Measurements from ENCODE around the gene L3MBTL3.
"Not testable (repeated sequence)": the region's sequence is repeated elsewhere in the genome, so short reads cannot be mapped to it uniquely, and the experiment has no call there.

Gene L3MBTL3

GRCh38 chr6:130115036-130115435 lies 96.7 kb downstream of the L3MBTL3 start:
- Histone ChIP-seq H2BK15ac (ENCODE audit: low read length) (no peak overlapping the region), H4K8ac (ENCODE audit: low read depth, low read length) (no peak overlapping the region), H3K79me1 (ENCODE audit: low read depth, low read length) (no peaks in the 10 kb centered on the region), H3K4me3 (ENCODE audit: low read length in 2 of 2) (no peak overlapping the region), H2BK120ac (ENCODE audit: low read depth, low read length) (no peak overlapping the region), H2BK5ac (ENCODE audit: low read length) (no peak overlapping the region), H3K27ac (replicated peaks; ENCODE audit: low read length) (no peak overlapping the region), H3K18ac (ENCODE audit: low read length) (no peak overlapping the region), H3K14ac (ENCODE audit: low read length) (no peak overlapping the region), H3K4me1 (ENCODE audit: control insufficient read depth in 2 of 2, insufficient read depth in 1 of 2, low read depth in 1 of 2, low read length in 2 of 2) (peaks cover 0 to 8% of the 10 kb centered on the region in 2 donors), H3K36me3 (replicated peaks in 1 of 2; ENCODE audit: control insufficient read depth in 2 of 2, insufficient read depth in 2 of 2, low read length in 2 of 2) (no peaks in the 10 kb centered on the region), H3K4me2 (ENCODE audit: insufficient read depth, low read length, poor library complexity, severe bottlenecking) (no peak overlapping the region), H2AFZ (ENCODE audit: low read length) (no peak overlapping the region), H3K4ac (ENCODE audit: low read length) (no peak overlapping the region), H2AK5ac (ENCODE audit: low read depth, low read length) (no peak overlapping the region), H4K91ac (ENCODE audit: low read depth, low read length, poor library complexity) (no peak overlapping the region), H3K9me3 (replicated peaks in 1 of 2; ENCODE audit: control insufficient read depth in 2 of 2, insufficient read depth in 1 of 2, low read depth in 1 of 2, low read length in 2 of 2) (no peaks in the 10 kb centered on the region), H3K23ac (ENCODE audit: low read depth, low read length, poor library complexity) (no peak overlapping the region), H3K9ac (ENCODE audit: low read depth, low read length, poor library complexity) (no peak overlapping the region), H3K27me3 (ENCODE audit: control insufficient read depth in 3 of 3, insufficient read depth in 3 of 3, low read depth in 1 of 3, low read length in 3 of 3) (no peaks in the 10 kb centered on the region), H2BK12ac (ENCODE audit: low read length) (no peak overlapping the region)
- DNase-seq (ENCODE audit: low spot score), result no peak
- no CpG with 5 or more reads among the region's 6 CpGs for WGBS, 2 donors (ENCODE audit: extremely low coverage in 2 of 2, insufficient read length in 2 of 2, insufficient replicate concordance in 1 of 2)

GRCh38 chr6:130116273-130116672 lies 97.9 kb downstream of the L3MBTL3 start:
- H3K18ac ChIP-seq (ENCODE audit: low read length), result no peak overlapping the region
- no peak overlapping the region for H3K23ac ChIP-seq (ENCODE audit: low read depth, low read length, poor library complexity)
- no peak overlapping the region for H2BK5ac ChIP-seq (ENCODE audit: low read length)
- H3K9ac ChIP-seq (ENCODE audit: low read depth, low read length, poor library complexity), result no peak overlapping the region
- H3K9me3 ChIP-seq (replicated peaks in 1 of 2; ENCODE audit: control insufficient read depth in 2 of 2, insufficient read depth in 1 of 2, low read depth in 1 of 2, low read length in 2 of 2), result no peaks in the 10 kb centered on the region
- peaks cover 0 to 8% of the 10 kb centered on the region in 2 donors for H3K4me1 ChIP-seq (ENCODE audit: control insufficient read depth in 2 of 2, insufficient read depth in 1 of 2, low read depth in 1 of 2, low read length in 2 of 2)
- H2AFZ ChIP-seq (ENCODE audit: low read length), result no peak overlapping the region
- WGBS, 2 donors (ENCODE audit: extremely low coverage in 2 of 2, insufficient read length in 2 of 2, insufficient replicate concordance in 1 of 2), result no CpG with 5 or more reads among the region's 4 CpGs
- H3K4me3 ChIP-seq (ENCODE audit: low read length in 2 of 2), result no peak overlapping the region
- H3K36me3 ChIP-seq (replicated peaks in 1 of 2; ENCODE audit: control insufficient read depth in 2 of 2, insufficient read depth in 2 of 2, low read length in 2 of 2), result no peaks in the 10 kb centered on the region
- no peak overlapping the region for H3K4me2 ChIP-seq (ENCODE audit: insufficient read depth, low read length, poor library complexity, severe bottlenecking)
- no peak for DNase-seq (ENCODE audit: low spot score)
- H3K4ac ChIP-seq (ENCODE audit: low read length), result no peak overlapping the region
- no peak overlapping the region for H4K91ac ChIP-seq (ENCODE audit: low read depth, low read length, poor library complexity)
- H2BK12ac ChIP-seq (ENCODE audit: low read length), result no peak overlapping the region
- no peaks in the 10 kb centered on the region for H3K27me3 ChIP-seq (ENCODE audit: control insufficient read depth in 3 of 3, insufficient read depth in 3 of 3, low read depth in 1 of 3, low read length in 3 of 3)
- no peak overlapping the region for H2AK5ac ChIP-seq (ENCODE audit: low read depth, low read length)
- H3K79me1 ChIP-seq (ENCODE audit: low read depth, low read length), result no peaks in the 10 kb centered on the region
- no peak overlapping the region for H2BK120ac ChIP-seq (ENCODE audit: low read depth, low read length)
- no peak overlapping the region for H3K27ac ChIP-seq (replicated peaks; ENCODE audit: low read length)
- H2BK15ac ChIP-seq (ENCODE audit: low read length), result no peak overlapping the region
- no peak overlapping the region for H3K14ac ChIP-seq (ENCODE audit: low read length)
- no peak overlapping the region for H4K8ac ChIP-seq (ENCODE audit: low read depth, low read length)

- H3K18ac ChIP-seq (ENCODE audit: low read length); H2BK120ac ChIP-seq (ENCODE audit: low read depth, low read length); H3K27ac ChIP-seq (replicated peaks; ENCODE audit: low read length); H3K23ac ChIP-seq (ENCODE audit: low read depth, low read length, poor library complexity); H2AK5ac ChIP-seq (ENCODE audit: low read depth, low read length); H2BK5ac ChIP-seq (ENCODE audit: low read length); H4K91ac ChIP-seq (ENCODE audit: low read depth, low read length, poor library complexity); H2BK15ac ChIP-seq (ENCODE audit: low read length); H3K9ac ChIP-seq (ENCODE audit: low read depth, low read length, poor library complexity); H2AFZ ChIP-seq (ENCODE audit: low read length); H3K27me3 ChIP-seq (ENCODE audit: control insufficient read depth in 3 of 3, insufficient read depth in 3 of 3, low read depth in 1 of 3, low read length in 3 of 3); H4K8ac ChIP-seq (ENCODE audit: low read depth, low read length); H3K4ac ChIP-seq (ENCODE audit: low read length); H3K79me1 ChIP-seq (ENCODE audit: low read depth, low read length); H3K36me3 ChIP-seq (replicated peaks in 1 of 2; ENCODE audit: control insufficient read depth in 2 of 2, insufficient read depth in 2 of 2, low read length in 2 of 2); H3K4me2 ChIP-seq (ENCODE audit: insufficient read depth, low read length, poor library complexity, severe bottlenecking); DNase-seq (ENCODE audit: low spot score); H3K14ac ChIP-seq (ENCODE audit: low read length); H2BK12ac ChIP-seq (ENCODE audit: low read length); H3K4me3 ChIP-seq (ENCODE audit: low read length in 2 of 2); H3K9me3 ChIP-seq (replicated peaks in 1 of 2; ENCODE audit: control insufficient read depth in 2 of 2, insufficient read depth in 1 of 2, low read depth in 1 of 2, low read length in 2 of 2); H3K4me1 ChIP-seq (ENCODE audit: control insufficient read depth in 2 of 2, insufficient read depth in 1 of 2, low read depth in 1 of 2, low read length in 2 of 2): not testable (repeated sequence)
- no CpG with 5 or more reads among the region's 4 CpGs for WGBS, 2 donors (ENCODE audit: extremely low coverage in 2 of 2, insufficient read length in 2 of 2, insufficient replicate concordance in 1 of 2)
Observed at GRCh38 chr6:130117187-130117701, 98.9 kb downstream of the L3MBTL3 start.

GRCh38 chr6:130118236-130118635 lies 99.9 kb downstream of the L3MBTL3 start:
- no peak overlapping the region for H3K18ac ChIP-seq (ENCODE audit: low read length)
- no peak overlapping the region for H4K8ac ChIP-seq (ENCODE audit: low read depth, low read length)
- H4K91ac ChIP-seq (ENCODE audit: low read depth, low read length, poor library complexity), result no peak overlapping the region
- H2BK120ac ChIP-seq (ENCODE audit: low read depth, low read length), result no peak overlapping the region
- peaks cover 0 to 8% of the 10 kb centered on the region in 2 donors for H3K4me1 ChIP-seq (ENCODE audit: control insufficient read depth in 2 of 2, insufficient read depth in 1 of 2, low read depth in 1 of 2, low read length in 2 of 2)
- H2BK5ac ChIP-seq (ENCODE audit: low read length), result no peak overlapping the region
- no CpG with 5 or more reads among the region's 6 CpGs for WGBS, 2 donors (ENCODE audit: extremely low coverage in 2 of 2, insufficient read length in 2 of 2, insufficient replicate concordance in 1 of 2)
- H3K4me3 ChIP-seq (ENCODE audit: low read length in 2 of 2), result no peak overlapping the region
- no peaks in the 10 kb centered on the region for H3K36me3 ChIP-seq (replicated peaks in 1 of 2; ENCODE audit: control insufficient read depth in 2 of 2, insufficient read depth in 2 of 2, low read length in 2 of 2)
- no peak for DNase-seq (ENCODE audit: low spot score)
- no peaks in the 10 kb centered on the region for H3K79me1 ChIP-seq (ENCODE audit: low read depth, low read length)
- no peak overlapping the region for H2BK15ac ChIP-seq (ENCODE audit: low read length)
- no peak overlapping the region for H3K14ac ChIP-seq (ENCODE audit: low read length)
- no peak overlapping the region for H3K23ac ChIP-seq (ENCODE audit: low read depth, low read length, poor library complexity)
- H2AFZ ChIP-seq (ENCODE audit: low read length), result no peak overlapping the region
- no peak overlapping the region for H3K4me2 ChIP-seq (ENCODE audit: insufficient read depth, low read length, poor library complexity, severe bottlenecking)
- H3K27me3 ChIP-seq (ENCODE audit: control insufficient read depth in 3 of 3, insufficient read depth in 3 of 3, low read depth in 1 of 3, low read length in 3 of 3), result no peaks in the 10 kb centered on the region
- H2BK12ac ChIP-seq (ENCODE audit: low read length), result no peak overlapping the region
- no peak overlapping the region for H3K27ac ChIP-seq (replicated peaks; ENCODE audit: low read length)
- no peaks in the 10 kb centered on the region for H3K9me3 ChIP-seq (replicated peaks in 1 of 2; ENCODE audit: control insufficient read depth in 2 of 2, insufficient read depth in 1 of 2, low read depth in 1 of 2, low read length in 2 of 2)
- H3K4ac ChIP-seq (ENCODE audit: low read length), result no peak overlapping the region
- H3K9ac ChIP-seq (ENCODE audit: low read depth, low read length, poor library complexity), result no peak overlapping the region
- H2AK5ac ChIP-seq (ENCODE audit: low read depth, low read length), result no peak overlapping the region

All from neuronal stem cell (in vitro differentiated cells).